ENCODE results near the gene MAOA. TPM values are rescaled to one million over a fixed set of nuclear protein-coding genes. Genes with fewer than 3 reads are reported as not detected.
"Not testable (repeated sequence)": the region's sequence is repeated elsewhere in the genome, so short reads cannot be mapped to it uniquely, and the experiment has no call there.

The MAOA gene
- total and polyA plus RNA-seq, 2 donors (not counting 1 experiment from before 2014, with no cell fraction given), result 0.05 TPM; not detected in 1

DNA sequence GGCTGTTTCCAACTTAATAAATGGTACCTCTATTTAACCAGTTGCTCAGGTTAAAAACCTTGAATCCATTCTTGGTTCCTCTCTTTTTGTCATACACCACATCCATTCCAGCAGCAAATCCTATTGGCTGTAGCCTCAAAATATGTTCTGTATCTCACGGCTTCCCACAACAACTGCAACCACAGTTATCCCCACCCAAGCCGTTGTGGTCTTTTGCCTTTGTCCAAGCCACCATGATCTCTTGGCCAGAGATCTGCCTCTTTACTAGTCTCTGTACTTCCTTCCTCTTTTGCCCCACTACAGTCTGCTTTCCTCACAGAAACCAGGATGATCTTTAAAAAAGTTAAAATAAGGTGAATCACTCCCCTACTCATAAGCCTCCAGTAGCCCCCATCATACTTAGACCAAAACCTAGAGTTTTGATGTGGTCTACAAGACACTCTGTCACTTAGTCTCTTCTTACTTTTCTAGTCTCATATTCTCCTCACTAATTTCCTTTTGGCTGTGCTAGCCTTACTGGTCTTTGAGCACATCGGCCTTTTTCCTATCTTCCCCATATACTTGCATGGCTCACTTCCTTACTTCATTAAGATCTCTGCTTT is 10.3 kb downstream of the MAOA start:
- no peaks in the 10 kb centered on the region for H3K27me3 ChIP-seq (replicated peaks in 1 of 4; ENCODE audit: control extremely low read depth in 1 of 4, control insufficient read depth in 3 of 4, insufficient read depth in 4 of 4, low read length in 3 of 4)
- Mint-ChIP-seq H3K4me3 (no peak overlapping the region), H3K27me3 (peaks cover 18% of the 10 kb centered on the region), H3K27ac (no peak overlapping the region), H3K4me1 (no peaks in the 10 kb centered on the region), H3K9me3 (ENCODE audit: insufficient read depth) (no peaks in the 10 kb centered on the region)
- no peak overlapping the region for H3K4me3 ChIP-seq (ENCODE audit: control extremely low read depth in 1 of 5, extremely low read depth in 1 of 5, insufficient read depth in 1 of 5, low read depth in 2 of 5, low read length in 4 of 5)
- no peaks in the 10 kb centered on the region for H3K9me3 ChIP-seq (ENCODE audit: control extremely low read depth in 1 of 3, control insufficient read depth in 2 of 3, insufficient read depth in 1 of 3, low read length in 2 of 3)
- WGBS (ENCODE audit: insufficient coverage), result 0% methylated on average over 1 of the region's 3 CpGs
- no peak overlapping the region for H2AFZ ChIP-seq (ENCODE audit: insufficient read depth, low read depth, low read length, poor library complexity, severe bottlenecking)
- no peak overlapping the region for H3K4me2 ChIP-seq (replicated peaks; ENCODE audit: low read depth, low read length, poor library complexity, severe bottlenecking)
- H3K4me1 ChIP-seq (ENCODE audit: control insufficient read depth in 2 of 2, insufficient read depth in 2 of 2, low read length in 2 of 2), result no peaks in the 10 kb centered on the region
- no peaks in the 10 kb centered on the region for H3K36me3 ChIP-seq (replicated peaks in 1 of 2; ENCODE audit: control extremely low read depth in 1 of 2, control insufficient read depth in 1 of 2, extremely low read depth in 1 of 2, insufficient read depth in 2 of 2, low read length in 1 of 2)
- no peak overlapping the region for H3K9ac ChIP-seq (ENCODE audit: low read length)
- TF ChIP-seq, protein P1, sequence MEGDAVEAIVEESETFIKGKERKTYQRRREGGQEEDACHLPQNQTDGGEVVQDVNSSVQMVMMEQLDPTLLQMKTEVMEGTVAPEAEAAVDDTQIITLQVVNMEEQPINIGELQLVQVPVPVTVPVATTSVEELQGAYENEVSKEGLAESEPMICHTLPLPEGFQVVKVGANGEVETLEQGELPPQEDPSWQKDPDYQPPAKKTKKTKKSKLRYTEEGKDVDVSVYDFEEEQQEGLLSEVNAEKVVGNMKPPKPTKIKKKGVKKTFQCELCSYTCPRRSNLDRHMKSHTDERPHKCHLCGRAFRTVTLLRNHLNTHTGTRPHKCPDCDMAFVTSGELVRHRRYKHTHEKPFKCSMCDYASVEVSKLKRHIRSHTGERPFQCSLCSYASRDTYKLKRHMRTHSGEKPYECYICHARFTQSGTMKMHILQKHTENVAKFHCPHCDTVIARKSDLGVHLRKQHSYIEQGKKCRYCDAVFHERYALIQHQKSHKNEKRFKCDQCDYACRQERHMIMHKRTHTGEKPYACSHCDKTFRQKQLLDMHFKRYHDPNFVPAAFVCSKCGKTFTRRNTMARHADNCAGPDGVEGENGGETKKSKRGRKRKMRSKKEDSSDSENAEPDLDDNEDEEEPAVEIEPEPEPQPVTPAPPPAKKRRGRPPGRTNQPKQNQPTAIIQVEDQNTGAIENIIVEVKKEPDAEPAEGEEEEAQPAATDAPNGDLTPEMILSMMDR (IDR thresholded peaks at IDR 0.05), result no peak
- TF ChIP-seq EZH2 (IDR thresholded peaks at IDR 0.05; ENCODE audit: borderline replicate concordance, insufficient read depth, low read depth, low read length, poor library complexity, severe bottlenecking), result no peak
- no peak for DNase-seq
- H3K27ac ChIP-seq (ENCODE audit: low read length in 2 of 2), result no peak overlapping the region
- ChIA-PET CTCF (no interaction called here), POLR2A (no interaction called here)
- no peaks in the 10 kb centered on the region for H3K79me2 ChIP-seq (ENCODE audit: control insufficient read depth, insufficient read depth, low read length)
- intact Hi-C loops (cut with micrococcal nuclease), result no loop called here
- no peak for ATAC-seq (ENCODE audit: low read depth)
- no peaks in the 10 kb centered on the region for H4K20me1 ChIP-seq (ENCODE audit: control insufficient read depth, insufficient read depth, low read length, poor library complexity, severe bottlenecking)

DNA sequence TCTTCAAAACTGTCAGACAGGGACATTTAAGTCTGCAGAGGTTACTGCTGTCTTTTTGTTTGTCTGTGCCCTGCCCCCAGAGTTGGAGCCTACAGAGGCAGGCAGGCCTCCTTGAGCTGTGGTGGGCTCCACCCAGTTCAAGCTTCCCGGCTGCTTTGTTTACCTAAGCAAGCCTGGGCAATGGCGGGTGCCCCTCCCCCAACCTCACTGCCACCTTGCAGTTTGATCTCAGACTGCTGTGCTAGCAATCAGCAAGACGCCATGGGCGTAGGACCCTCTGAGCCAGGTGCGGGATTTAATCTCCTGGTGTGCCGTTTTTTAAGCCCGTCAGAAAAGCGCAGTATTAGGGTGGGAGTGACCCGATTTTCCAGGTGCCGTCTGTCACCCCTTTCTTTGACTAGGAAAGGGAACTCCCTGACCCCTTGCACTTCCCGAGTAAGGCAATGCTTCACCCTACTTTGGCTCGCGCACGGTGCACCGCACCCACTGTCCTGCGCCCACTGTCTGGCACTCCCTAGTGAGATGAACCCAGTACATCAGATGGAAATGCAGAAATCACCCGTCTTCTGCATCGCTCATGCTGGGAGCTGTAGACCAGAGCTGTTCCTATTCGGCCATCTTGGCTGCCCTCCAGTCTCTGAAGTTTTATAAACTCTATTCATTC is 20.0 kb downstream of the MAOA start:
- H3K9me3 Mint-ChIP-seq (ENCODE audit: insufficient read depth); H3K9ac ChIP-seq (ENCODE audit: low read length); intact Hi-C loops (cut with micrococcal nuclease); H3K4me3 Mint-ChIP-seq; POLR2A ChIA-PET; H2AFZ ChIP-seq (ENCODE audit: insufficient read depth, low read depth, low read length, poor library complexity, severe bottlenecking); H3K79me2 ChIP-seq (ENCODE audit: control insufficient read depth, insufficient read depth, low read length); H3K4me3 ChIP-seq (ENCODE audit: control extremely low read depth in 1 of 5, extremely low read depth in 1 of 5, insufficient read depth in 1 of 5, low read depth in 2 of 5, low read length in 4 of 5); CTCF ChIA-PET; H3K27ac Mint-ChIP-seq; H3K36me3 ChIP-seq (replicated peaks in 1 of 2; ENCODE audit: control extremely low read depth in 1 of 2, control insufficient read depth in 1 of 2, extremely low read depth in 1 of 2, insufficient read depth in 2 of 2, low read length in 1 of 2); H3K9me3 ChIP-seq (ENCODE audit: control extremely low read depth in 1 of 3, control insufficient read depth in 2 of 3, insufficient read depth in 1 of 3, low read length in 2 of 3); H3K27me3 ChIP-seq (replicated peaks in 1 of 4; ENCODE audit: control extremely low read depth in 1 of 4, control insufficient read depth in 3 of 4, insufficient read depth in 4 of 4, low read length in 3 of 4); DNase-seq; H3K4me1 Mint-ChIP-seq; H3K4me1 ChIP-seq (ENCODE audit: control insufficient read depth in 2 of 2, insufficient read depth in 2 of 2, low read length in 2 of 2); ATAC-seq (ENCODE audit: low read depth); H3K27ac ChIP-seq (ENCODE audit: low read length in 2 of 2); H3K4me2 ChIP-seq (replicated peaks; ENCODE audit: low read depth, low read length, poor library complexity, severe bottlenecking); H4K20me1 ChIP-seq (ENCODE audit: control insufficient read depth, insufficient read depth, low read length, poor library complexity, severe bottlenecking); H3K27me3 Mint-ChIP-seq: not testable (repeated sequence)
- WGBS (ENCODE audit: insufficient coverage), result 100% methylated on average over 1 of the region's 19 CpGs
